HG02840 (cell line): ENCODE measurements around the gene CSF1.
"Not testable (repeated sequence)": the region's sequence is repeated elsewhere in the genome, so short reads cannot be mapped to it uniquely, and the experiment has no call there.

Experiments
- ATAC-seq: cut with Tn5 transposase; IDR thresholded peaks from one replicate; pipeline ENCODE4 v1.9.1; 2021; ENCODE audit warnings: mild to moderate bottlenecking, moderate library complexity, moderate number of reproducible peaks; ENCODE audit not compliant: unreplicated experiment, low FRiP score

Gene CSF1

GRCh38 chr1:109917768-109918606, 7.3 kb downstream of the CSF1 start:
- no peak for ATAC-seq

- ATAC-seq = no peak
Observed at GRCh38 chr1:109918671-109919070, 8.0 kb downstream of the CSF1 start.

GRCh38 chr1:109919303-109919702, 8.7 kb downstream of the CSF1 start:
- ATAC-seq = no peak

GRCh38 chr1:109920391-109920790, 9.7 kb downstream of the CSF1 start:
- ATAC-seq = not testable (repeated sequence)

- no peak for ATAC-seq
Observed at GRCh38 chr1:109922326-109922725, 11.7 kb downstream of the CSF1 start.

GRCh38 chr1:109923131-109923945, 12.7 kb downstream of the CSF1 start:
- no peak for ATAC-seq

- ATAC-seq = no peak
Observed at GRCh38 chr1:109923946-109924275, 13.3 kb downstream of the CSF1 start.

GRCh38 chr1:109924316-109924715, 13.7 kb downstream of the CSF1 start:
- ATAC-seq = no peak

GRCh38 chr1:109925159-109925990, 14.7 kb downstream of the CSF1 start:
- no peak for ATAC-seq

- ATAC-seq = no peak
Observed at GRCh38 chr1:109926662-109927300, 16.1 kb downstream of the CSF1 start.

- no peak for ATAC-seq
Observed at GRCh38 chr1:109927356-109927755, 16.7 kb downstream of the CSF1 start.

GRCh38 chr1:109927911-109928321, 17.3 kb downstream of the CSF1 start:
- no peak for ATAC-seq

GRCh38 chr1:109928591-109929111, 18.0 kb downstream of the CSF1 start:
- ATAC-seq = no peak

GRCh38 chr1:109929170-109929569, 18.5 kb downstream of the CSF1 start:
- ATAC-seq = no peak

- no peak for ATAC-seq
Observed at GRCh38 chr1:109929588-109930251, 19.1 kb downstream of the CSF1 start.

- ATAC-seq = no peak
Observed at GRCh38 chr1:109930252-109930993, 19.8 kb downstream of the CSF1 start.

- ATAC-seq = no peak
Observed at GRCh38 chr1:109931189-109931731, 20.6 kb downstream of the CSF1 start.

GRCh38 chr1:109931911-109932636, 21.4 kb downstream of the CSF1 start:
- no peak for ATAC-seq
